Islet precursor cell (in vitro differentiated cells): ENCODE results near the gene ITPR1.

Source experiments
- DNase-seq: peaks from one replicate; pipeline ENCODE4 v3.0.0-alpha.2; 2018

The ITPR1 gene

GRCh38 chr3:4690277-4690676, 197.1 kb downstream of the ITPR1 start:
- no peak for DNase-seq

GRCh38 chr3:4693620-4694019, 200.5 kb downstream of the ITPR1 start:
- DNase-seq = no peak

GRCh38 chr3:4695846-4696245, 202.7 kb downstream of the ITPR1 start:
- no peak for DNase-seq

GRCh38 chr3:4696266-4696665, 203.1 kb downstream of the ITPR1 start:
- DNase-seq = no peak

- no peak for DNase-seq
Observed at GRCh38 chr3:4698125-4698821, 205.1 kb downstream of the ITPR1 start.

- no peak for DNase-seq
Observed at GRCh38 chr3:4703054-4703480, 209.9 kb downstream of the ITPR1 start.

GRCh38 chr3:4704552-4704951, 211.4 kb downstream of the ITPR1 start:
- no peak for DNase-seq

- DNase-seq = no peak
Observed at GRCh38 chr3:4707324-4707723, 214.2 kb downstream of the ITPR1 start.

GRCh38 chr3:4708230-4708629, 215.1 kb downstream of the ITPR1 start:
- DNase-seq = no peak

- peak; percentile 64 for DNase-seq
Observed at GRCh38 chr3:4709341-4709740, 216.2 kb downstream of the ITPR1 start.

GRCh38 chr3:4710191-4710590, 217.0 kb downstream of the ITPR1 start:
- peak; percentile 84 for DNase-seq

GRCh38 chr3:4711680-4711992, 218.5 kb downstream of the ITPR1 start:
- DNase-seq = no peak

- DNase-seq = peak; percentile 91
Observed at GRCh38 chr3:4712109-4712508, 219.0 kb downstream of the ITPR1 start.

GRCh38 chr3:4714045-4714444, 220.9 kb downstream of the ITPR1 start:
- DNase-seq = no peak

- DNase-seq = no peak
Observed at GRCh38 chr3:4716266-4716665, 223.1 kb downstream of the ITPR1 start.

GRCh38 chr3:4716706-4717362, 223.7 kb downstream of the ITPR1 start:
- no peak for DNase-seq

- no peak for DNase-seq
Observed at GRCh38 chr3:4717363-4717740, 224.2 kb downstream of the ITPR1 start.

- no peak for DNase-seq
Observed at GRCh38 chr3:4718179-4718736, 225.1 kb downstream of the ITPR1 start.

- DNase-seq = no peak
Observed at GRCh38 chr3:4719046-4719501, 225.9 kb downstream of the ITPR1 start.

- DNase-seq = peak; percentile 78
Observed at GRCh38 chr3:4720316-4721075, 227.3 kb downstream of the ITPR1 start.

GRCh38 chr3:4721511-4721911, 228.4 kb downstream of the ITPR1 start:
- DNase-seq = peak; percentile 83

- DNase-seq = peak; percentile 72
Observed at GRCh38 chr3:4722103-4722502, 229.0 kb downstream of the ITPR1 start.

GRCh38 chr3:4724051-4724629, 231.0 kb downstream of the ITPR1 start:
- DNase-seq = peak; percentile 50
